WTC11 (cell line): ENCODE measurements around the gene ACTG2.

Experiments
- MYBL2 ChIP-seq: sonication (generic); formaldehyde crosslinking; IDR thresholded peaks from 2 replicates; pipeline ENCODE4 v1.8.1; 2023; ENCODE audit warnings: mild to moderate bottlenecking, moderate library complexity, missing genetic modification reagents
- TF ChIP-seq, protein P1 (sequence below): fragments of 200-600 bp; IDR thresholded peaks from 2 replicates; pipeline ENCODE4 v1.8.0; 2022; ENCODE audit warnings: antibody characterized with exemption

DNA sequence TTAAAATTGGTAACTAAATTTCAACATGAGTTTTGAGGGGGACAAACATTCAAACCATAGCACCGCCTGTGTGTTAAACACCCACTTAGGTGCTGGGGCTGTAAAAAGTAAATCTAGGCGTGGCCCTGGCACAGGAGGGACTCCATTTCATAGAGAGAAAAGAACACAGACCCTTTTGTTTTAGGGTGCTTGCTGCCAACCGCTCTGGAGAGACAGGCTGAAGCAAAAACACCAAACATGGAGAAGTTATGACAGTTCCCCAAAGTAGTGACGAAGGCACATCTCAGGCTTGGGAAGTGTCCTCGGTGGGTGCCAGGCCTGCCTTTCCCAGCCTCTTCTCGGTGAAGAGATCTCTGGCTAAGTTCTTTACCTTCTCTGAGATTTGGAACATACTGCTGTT is 5.1 kb downstream of the ACTG2 start:
- no peak for TF ChIP-seq MYBL2
- TF ChIP-seq, protein P1, sequence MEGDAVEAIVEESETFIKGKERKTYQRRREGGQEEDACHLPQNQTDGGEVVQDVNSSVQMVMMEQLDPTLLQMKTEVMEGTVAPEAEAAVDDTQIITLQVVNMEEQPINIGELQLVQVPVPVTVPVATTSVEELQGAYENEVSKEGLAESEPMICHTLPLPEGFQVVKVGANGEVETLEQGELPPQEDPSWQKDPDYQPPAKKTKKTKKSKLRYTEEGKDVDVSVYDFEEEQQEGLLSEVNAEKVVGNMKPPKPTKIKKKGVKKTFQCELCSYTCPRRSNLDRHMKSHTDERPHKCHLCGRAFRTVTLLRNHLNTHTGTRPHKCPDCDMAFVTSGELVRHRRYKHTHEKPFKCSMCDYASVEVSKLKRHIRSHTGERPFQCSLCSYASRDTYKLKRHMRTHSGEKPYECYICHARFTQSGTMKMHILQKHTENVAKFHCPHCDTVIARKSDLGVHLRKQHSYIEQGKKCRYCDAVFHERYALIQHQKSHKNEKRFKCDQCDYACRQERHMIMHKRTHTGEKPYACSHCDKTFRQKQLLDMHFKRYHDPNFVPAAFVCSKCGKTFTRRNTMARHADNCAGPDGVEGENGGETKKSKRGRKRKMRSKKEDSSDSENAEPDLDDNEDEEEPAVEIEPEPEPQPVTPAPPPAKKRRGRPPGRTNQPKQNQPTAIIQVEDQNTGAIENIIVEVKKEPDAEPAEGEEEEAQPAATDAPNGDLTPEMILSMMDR, result no peak
